Heart left ventricle (tissue), 16 donors: ENCODE results near the gene DES. TPM values are rescaled to one million over a fixed set of nuclear protein-coding genes. Genes with fewer than 3 reads are reported as not detected.
A peak's percentile ranks its signal among the peaks of the same experiment; 100 is the strongest.

Experiments
- ATAC-seq, 4 donors: fragments of 200-7000 bp; cut with Tn5 transposase; one replicate each; pipeline ENCODE4 v1.9.1; 2020 to 2022; ENCODE audit warnings: moderate library complexity in 4 of 4, mild to moderate bottlenecking in 3 of 4, moderate number of reproducible peaks in 1 of 4
- DNase-seq, 5 donors: peaks; one replicate each; pipeline ENCODE4 v3.0.0-alpha.2; 2020
- H3K27ac ChIP-seq, 12 donors: fragments of 200-600 bp; sonication (generic) in 4 of 12; one replicate each; pipeline versions ENCODE4 v1.5.0 to v1.8.0; 2016 to 2022; ENCODE audit warnings: mild to moderate bottlenecking in 2 of 12
- H3K27me3 ChIP-seq, 9 donors: fragments of 200-600 bp; sonication (generic) in 2 of 9; one replicate each; pipeline versions ENCODE4 v1.5.1 to v1.8.0; 2016 to 2022; ENCODE audit warnings: mild to moderate bottlenecking in 3 of 9
- H3K36me3 ChIP-seq, 9 donors: fragments of 200-600 bp; sonication (generic) in 2 of 9; one replicate each; pipeline versions ENCODE4 v1.5.0 to v1.8.0; 2018 to 2022; ENCODE audit warnings: mild to moderate bottlenecking in 2 of 9
- H3K4me1 ChIP-seq, 12 donors: fragments of 200-600 bp; sonication (generic) in 4 of 12; one replicate each; pipeline versions ENCODE4 v1.5.0 to v1.8.0; 2016 to 2022; ENCODE audit warnings: mild to moderate bottlenecking in 3 of 12
- H3K4me3 ChIP-seq, 12 donors: fragments of 200-600 bp; sonication (generic) in 4 of 12; one replicate each; pipeline versions ENCODE4 v1.5.0 to v1.8.0; 2017 to 2022; ENCODE audit warnings: mild to moderate bottlenecking in 9 of 12, moderate library complexity in 4 of 12
- H3K9me3 ChIP-seq, 12 donors: fragments of 200-600 bp; sonication (generic) in 4 of 12; one replicate each; pipeline versions ENCODE4 v1.5.0 to v1.8.0; 2016 to 2022; ENCODE audit warnings: mild to moderate bottlenecking in 1 of 12
- POLR2A ChIP-seq, 2 donors: fragments of 450-650 bp; IDR thresholded peaks; one replicate each; pipeline ENCODE4 v1.6.1; 2017; ENCODE audit warnings: antibody characterized with exemption in 2 of 2, mild to moderate bottlenecking in 2 of 2, moderate library complexity in 2 of 2
- WGBS, 4 donors: extraction: QIAGEN DNeasy Blood & Tissue Kit in 2 of 4; methylation state at CpG; one replicate each; pipeline versions ENCODE4 v1.1.5 to v1.1.7; 2013 to 2018; 5-methylcytosine and 5-hydroxymethylcytosine counted together
- intact Hi-C, 10 donors: fragments of 100-400 bp; cut with DNase I; formaldehyde crosslinking; loops; one replicate each; pipeline versions ENCODE4 v1.11.1 to v1.14.2; 2022
- polyA plus RNA-seq, 2 donors: library from polyadenylated mRNA; stranded (reverse); fragments of 200-250 nt; gene quantifications; one replicate each; pipeline ENCODE4 v1.2.3, GENCODE V29; 2013
- total RNA-seq, 9 donors: library from RNA; depleted of rRNA in 2 of 9; stranded (reverse); fragments of >200 nt in 2 of 9; fragmentation: NEBNext Ultra II Directional in 3 of 9; extraction: Animal tissue kit (Norgen Biotek cat#: 25700) in 3 of 9; gene quantifications; one replicate each; pipeline versions ENCODE4 v1.1.0 to v1.2.4, GENCODE V29; 2016 to 2023
- TF ChIP-seq, protein P1 (sequence below), 12 donors: fragments of 200-600 bp; sonication (generic) in 4 of 12; IDR thresholded peaks; one replicate each; pipeline versions ENCODE4 v1.5.0 to v1.8.0; 2018 to 2022; ENCODE audit warnings: antibody characterized with exemption in 12 of 12, mild to moderate bottlenecking in 5 of 12
- donor health status: ischemic (EF 13 %, LVEDD 7.1; RV severe dilation, severe dysfunction).
- donor health status: healthy with polysubstance abuse.
- donor health status: DM: no; HTN: yes; CAD: no.
- donor health status: DM: no; HTN: no; CAD: no.
- donor health status: ischemic (EF 25% LVEDD 6.9; RV normal size, moderate dysfunction).
- donor health status: ischemic (EF 25% LVEDD 5.7; RV mildly dilated, moderate dysfunction).
- donor health status: healthy.
- donor health status: DM: yes; HTN: yes; CAD: no.
- donor health status: ischemic (EF 35%, LVEDD 5.7; RV mildly dilated, moderate dysfunction).
- donor health status: nonischemic (EF 11% LVEDD 7.7; RV severe dilation, severe dysfunction).
- donor health status: DM: yes; HTN: yes; CAD: no.
- donor health status: PGD.
- donor health status: ischemic (EF 29% LVEDD 5.4; RV normal size, mild dysfunction).
- donor health status: nonischemic (EF 23%, LVEDD 6.1; RV moderate dilation, normal function).

Gene DES
- total and polyA plus RNA-seq, 11 donors, result 9,618 to 28,674 (median 17,979) TPM

DNA sequence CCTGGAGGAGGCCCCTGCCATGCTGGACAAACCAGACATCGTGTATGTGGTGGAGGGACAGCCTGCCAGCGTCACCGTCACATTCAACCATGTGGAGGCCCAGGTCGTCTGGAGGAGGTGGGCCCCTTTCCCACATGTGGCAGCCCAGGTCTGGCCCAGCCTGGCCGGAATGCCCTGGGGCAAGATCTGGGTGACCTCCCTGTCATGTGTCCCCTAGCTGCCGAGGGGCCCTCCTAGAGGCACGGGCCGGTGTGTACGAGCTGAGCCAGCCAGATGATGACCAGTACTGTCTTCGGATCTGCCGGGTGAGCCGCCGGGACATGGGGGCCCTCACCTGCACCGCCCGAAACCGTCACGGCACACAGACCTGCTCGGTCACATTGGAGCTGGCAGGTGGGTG is 55.3 kb downstream of the DES start:
- Histone ChIP-seq H3K27ac (peak overlapping the region in 4 of 12 donors; percentile 7 to 72 (median 40)), H3K27me3 (no peaks in the 10 kb centered on the region), H3K4me1 (peaks cover 0 to 56% (median 8%) of the 10 kb centered on the region in 12 donors), H3K9me3 (no peaks in the 10 kb centered on the region), H3K4me3 (no peak overlapping the region), H3K36me3 (peaks cover 0 to 31% (median 3%) of the 10 kb centered on the region in 9 donors)
- DNase-seq (no peak), ATAC-seq (no peak)
- intact Hi-C loops, result loop anchor here in 1 of 10 donors (10.0 kb wide), 1 partner anchor 69 kb away; no protein-coding TSS in a partner anchor
- TF ChIP-seq POLR2A (IDR thresholded peaks at IDR 0.05), result no peak
- TF ChIP-seq, protein P1, sequence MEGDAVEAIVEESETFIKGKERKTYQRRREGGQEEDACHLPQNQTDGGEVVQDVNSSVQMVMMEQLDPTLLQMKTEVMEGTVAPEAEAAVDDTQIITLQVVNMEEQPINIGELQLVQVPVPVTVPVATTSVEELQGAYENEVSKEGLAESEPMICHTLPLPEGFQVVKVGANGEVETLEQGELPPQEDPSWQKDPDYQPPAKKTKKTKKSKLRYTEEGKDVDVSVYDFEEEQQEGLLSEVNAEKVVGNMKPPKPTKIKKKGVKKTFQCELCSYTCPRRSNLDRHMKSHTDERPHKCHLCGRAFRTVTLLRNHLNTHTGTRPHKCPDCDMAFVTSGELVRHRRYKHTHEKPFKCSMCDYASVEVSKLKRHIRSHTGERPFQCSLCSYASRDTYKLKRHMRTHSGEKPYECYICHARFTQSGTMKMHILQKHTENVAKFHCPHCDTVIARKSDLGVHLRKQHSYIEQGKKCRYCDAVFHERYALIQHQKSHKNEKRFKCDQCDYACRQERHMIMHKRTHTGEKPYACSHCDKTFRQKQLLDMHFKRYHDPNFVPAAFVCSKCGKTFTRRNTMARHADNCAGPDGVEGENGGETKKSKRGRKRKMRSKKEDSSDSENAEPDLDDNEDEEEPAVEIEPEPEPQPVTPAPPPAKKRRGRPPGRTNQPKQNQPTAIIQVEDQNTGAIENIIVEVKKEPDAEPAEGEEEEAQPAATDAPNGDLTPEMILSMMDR (IDR thresholded peaks at IDR 0.05), result no peak
- 66 to 81% (median 73%) methylated on average over 7 to 18 of the region's 18 CpGs for WGBS, 4 donors

DNA sequence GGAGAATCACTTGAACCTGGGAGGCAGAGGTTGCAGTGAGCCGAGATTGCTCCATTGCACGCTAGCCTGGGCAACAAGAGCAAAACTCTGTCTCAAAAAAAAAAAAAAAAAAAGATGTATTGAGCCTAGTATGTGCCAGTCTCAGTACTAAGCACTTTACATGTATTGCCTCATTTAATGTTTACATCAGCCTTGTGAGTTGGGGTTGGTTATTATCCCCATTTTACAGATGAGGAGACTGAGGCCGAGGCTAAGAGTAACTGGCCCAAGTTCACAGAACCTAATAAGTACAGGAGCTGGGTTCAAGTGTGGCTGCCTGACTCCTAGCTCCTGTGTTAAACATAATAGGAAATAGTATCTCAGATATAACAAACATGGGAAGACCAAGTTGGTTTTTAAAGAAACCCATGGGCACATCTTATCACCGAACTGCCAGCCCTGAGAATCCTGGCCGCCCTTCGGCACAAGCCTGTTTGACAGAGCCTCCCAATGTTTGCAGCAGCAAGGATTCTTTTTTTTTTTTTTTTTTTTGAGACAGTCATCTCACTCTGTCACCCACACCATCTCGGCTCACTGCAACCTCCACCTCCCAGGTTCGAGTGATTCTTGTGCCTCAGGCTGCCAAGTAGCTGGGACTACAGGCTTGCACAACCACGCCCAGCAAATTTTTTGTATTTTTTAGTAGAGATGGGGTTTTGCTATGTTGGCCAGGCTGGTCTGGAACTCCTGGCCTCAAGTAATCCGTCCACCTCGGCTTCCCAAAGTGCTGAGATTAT is 56.3 kb downstream of the DES start:
- no peak for DNase-seq
- TF ChIP-seq, protein P1 (IDR thresholded peaks at IDR 0.05), result no peak
- TF ChIP-seq POLR2A (IDR thresholded peaks at IDR 0.05), result no peak
- ATAC-seq, result no peak
- Histone ChIP-seq H3K27ac (peak overlapping the region in 8 of 12 donors; percentile 6 to 72 (median 56)), H3K36me3 (peaks cover 0 to 30% (median 4%) of the 10 kb centered on the region in 9 donors), H3K4me1 (peaks cover 0 to 46% (median 7%) of the 10 kb centered on the region in 12 donors), H3K9me3 (no peaks in the 10 kb centered on the region), H3K4me3 (no peak overlapping the region), H3K27me3 (no peaks in the 10 kb centered on the region)
- intact Hi-C loops, result loop anchor here in 8 of 10 donors (2.0 to 10.0 kb wide), 5 partner anchors 44 to 72 kb away; no protein-coding TSS in a partner anchor
- 61 to 74% (median 63%) methylated on average over 11 of the region's 11 CpGs for WGBS, 4 donors

DNA sequence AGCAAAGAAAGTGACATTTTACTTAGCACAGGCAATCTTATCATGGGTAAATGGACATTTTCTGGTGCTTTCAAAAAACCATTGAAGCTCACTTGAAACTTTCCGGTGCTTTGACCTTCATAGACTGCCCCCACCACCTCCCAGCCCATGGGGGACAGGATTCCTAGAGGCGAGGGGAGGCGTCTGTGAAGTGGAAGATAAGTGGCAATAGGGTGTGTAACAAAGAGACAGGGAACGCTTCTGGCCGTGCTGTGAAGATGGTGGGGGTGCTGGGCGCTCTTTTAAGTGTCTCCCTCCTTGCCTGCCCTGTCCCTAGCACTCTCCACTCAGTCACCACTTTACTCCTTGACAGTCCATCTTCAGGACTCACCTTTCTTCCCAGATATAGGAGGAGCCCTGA is 57.1 kb downstream of the DES start:
- WGBS, 4 donors, result 30 to 36% (median 32%) methylated on average over 6 of the region's 6 CpGs
- Histone ChIP-seq H3K4me3 (no peak overlapping the region), H3K9me3 (no peaks in the 10 kb centered on the region), H3K4me1 (peaks cover 0 to 38% (median 3%) of the 10 kb centered on the region in 12 donors), H3K36me3 (peaks cover 0 to 36% (median 4%) of the 10 kb centered on the region in 9 donors), H3K27me3 (no peaks in the 10 kb centered on the region), H3K27ac (peak overlapping the region in 8 of 12 donors; percentile 6 to 72 (median 56))
- intact Hi-C loops, result loop anchor here in 8 of 10 donors (2.0 to 10.0 kb wide), 5 partner anchors 44 to 73 kb away; no protein-coding TSS in a partner anchor
- DNase-seq, result no peak
- TF ChIP-seq, protein P1 (IDR thresholded peaks at IDR 0.05), result no peak
- no peak for TF ChIP-seq POLR2A (IDR thresholded peaks at IDR 0.05)
- peak in 1 of 4 donors; percentile 29 for ATAC-seq
